ENCODE results near the gene GLOD5. TPM values are rescaled to one million over a fixed set of nuclear protein-coding genes. Genes with fewer than 3 reads are reported as not detected.

Gene GLOD5
- total RNA-seq, 1 donor from 2014 or later = not detected

DNA sequence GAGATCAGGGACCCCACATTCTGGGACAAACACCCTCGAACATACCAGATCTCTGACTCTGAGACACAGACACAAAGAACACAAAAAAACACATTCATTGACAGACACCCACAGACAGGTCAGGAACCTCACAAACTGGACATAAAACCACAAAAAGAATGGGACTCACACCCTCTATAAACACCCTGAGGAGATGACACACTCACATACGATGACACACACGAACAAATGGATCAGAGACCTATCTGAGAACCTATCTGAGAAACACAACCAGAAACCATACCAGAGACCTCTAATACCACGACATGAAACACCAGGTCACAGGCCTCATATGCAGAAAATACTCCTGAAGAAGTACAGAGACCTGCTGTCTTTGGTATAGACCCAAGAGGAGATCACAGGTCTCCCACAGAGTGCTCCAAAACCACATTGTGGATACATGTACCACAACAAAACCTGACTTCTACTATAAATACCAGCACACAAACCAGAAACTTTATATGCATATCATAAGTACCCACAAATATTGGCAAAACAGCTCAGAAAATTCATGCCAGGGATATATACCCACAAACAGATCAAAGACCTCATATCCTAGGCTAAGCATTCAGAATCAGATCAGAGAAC is 45.6 kb upstream of the GLOD5 start:
- H3K9me3 Mint-ChIP-seq (ENCODE audit: unreplicated experiment) = no peaks in the 10 kb centered on the region
- H3K4me3 Mint-ChIP-seq (ENCODE audit: unreplicated experiment) = no peak overlapping the region
- no peak for TF ChIP-seq CTCF (IDR thresholded peaks at IDR 0.05; ENCODE audit: unreplicated experiment)
- H3K4me1 Mint-ChIP-seq (ENCODE audit: unreplicated experiment) = no peaks in the 10 kb centered on the region
- no peaks in the 10 kb centered on the region for H3K36me3 Mint-ChIP-seq (ENCODE audit: low read depth, unreplicated experiment)
- no peak for DNase-seq (ENCODE audit: low spot score)
- no peak overlapping the region for H3K27ac Mint-ChIP-seq (ENCODE audit: unreplicated experiment)
- no peaks in the 10 kb centered on the region for H3K27me3 Mint-ChIP-seq (ENCODE audit: unreplicated experiment)

- TF ChIP-seq CTCF (IDR thresholded peaks at IDR 0.05; ENCODE audit: unreplicated experiment) = no peak
- H3K27ac Mint-ChIP-seq (ENCODE audit: unreplicated experiment) = no peak overlapping the region
- no peaks in the 10 kb centered on the region for H3K27me3 Mint-ChIP-seq (ENCODE audit: unreplicated experiment)
- H3K4me1 Mint-ChIP-seq (ENCODE audit: unreplicated experiment) = no peaks in the 10 kb centered on the region
- no peak for DNase-seq (ENCODE audit: low spot score)
- H3K9me3 Mint-ChIP-seq (ENCODE audit: unreplicated experiment) = no peaks in the 10 kb centered on the region
- no peaks in the 10 kb centered on the region for H3K36me3 Mint-ChIP-seq (ENCODE audit: low read depth, unreplicated experiment)
- H3K4me3 Mint-ChIP-seq (ENCODE audit: unreplicated experiment) = no peak overlapping the region
Measured at GRCh38 chrX:48719958-48720357, 41.6 kb upstream of the GLOD5 start.

DNA sequence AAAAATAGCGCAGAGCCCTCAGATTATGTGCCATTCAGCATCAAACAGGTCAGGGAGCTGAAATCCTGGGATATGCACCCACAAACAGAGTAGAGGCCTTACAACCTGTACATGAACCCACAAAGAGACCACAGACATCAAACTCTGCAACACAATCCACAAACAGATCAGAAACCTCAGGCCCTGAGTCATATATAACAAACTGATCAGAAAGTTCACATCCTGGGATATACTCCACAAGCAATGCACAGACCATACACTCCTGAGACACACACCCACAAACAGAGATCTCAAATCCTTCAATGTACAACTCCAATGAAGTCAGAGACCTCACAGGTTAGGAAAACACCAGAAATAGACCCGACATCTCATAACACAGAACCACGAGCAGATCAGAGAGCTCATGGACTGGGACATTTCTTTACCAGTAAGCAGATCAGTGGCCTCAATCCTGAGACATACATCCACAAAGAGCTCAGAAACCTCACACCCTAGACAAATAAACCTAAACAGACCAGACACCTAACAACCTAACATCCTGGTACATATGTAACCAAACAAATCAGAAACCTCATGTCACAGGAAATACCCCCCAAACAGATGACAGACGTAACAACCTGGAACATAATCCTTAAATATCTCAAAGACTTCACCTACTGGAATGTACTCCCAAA is 40.8 kb upstream of the GLOD5 start:
- Mint-ChIP-seq H3K36me3 (ENCODE audit: low read depth, unreplicated experiment) (no peaks in the 10 kb centered on the region), H3K9me3 (ENCODE audit: unreplicated experiment) (no peaks in the 10 kb centered on the region), H3K4me1 (ENCODE audit: unreplicated experiment) (no peaks in the 10 kb centered on the region), H3K4me3 (ENCODE audit: unreplicated experiment) (no peak overlapping the region), H3K27me3 (ENCODE audit: unreplicated experiment) (no peaks in the 10 kb centered on the region), H3K27ac (ENCODE audit: unreplicated experiment) (no peak overlapping the region)
- no peak for DNase-seq (ENCODE audit: low spot score)
- TF ChIP-seq CTCF (IDR thresholded peaks at IDR 0.05; ENCODE audit: unreplicated experiment) = no peak

- no peaks in the 10 kb centered on the region for H3K36me3 Mint-ChIP-seq (ENCODE audit: low read depth, unreplicated experiment)
- no peak for TF ChIP-seq CTCF (IDR thresholded peaks at IDR 0.05; ENCODE audit: unreplicated experiment)
- H3K27ac Mint-ChIP-seq (ENCODE audit: unreplicated experiment) = no peak overlapping the region
- no peaks in the 10 kb centered on the region for H3K9me3 Mint-ChIP-seq (ENCODE audit: unreplicated experiment)
- no peaks in the 10 kb centered on the region for H3K4me1 Mint-ChIP-seq (ENCODE audit: unreplicated experiment)
- no peak overlapping the region for H3K4me3 Mint-ChIP-seq (ENCODE audit: unreplicated experiment)
- H3K27me3 Mint-ChIP-seq (ENCODE audit: unreplicated experiment) = no peaks in the 10 kb centered on the region
- DNase-seq (ENCODE audit: low spot score) = no peak
Measured at GRCh38 chrX:48721916-48722315, 39.6 kb upstream of the GLOD5 start.

GRCh38 chrX:48726596-48726995 is 35.0 kb upstream of the GLOD5 start:
- no peaks in the 10 kb centered on the region for H3K36me3 Mint-ChIP-seq (ENCODE audit: low read depth, unreplicated experiment)
- no peak for DNase-seq (ENCODE audit: low spot score)
- no peak overlapping the region for H3K27ac Mint-ChIP-seq (ENCODE audit: unreplicated experiment)
- H3K9me3 Mint-ChIP-seq (ENCODE audit: unreplicated experiment) = no peaks in the 10 kb centered on the region
- TF ChIP-seq CTCF (IDR thresholded peaks at IDR 0.05; ENCODE audit: unreplicated experiment) = no peak
- H3K4me3 Mint-ChIP-seq (ENCODE audit: unreplicated experiment) = no peak overlapping the region
- peaks cover 2% of the 10 kb centered on the region for H3K27me3 Mint-ChIP-seq (ENCODE audit: unreplicated experiment)
- H3K4me1 Mint-ChIP-seq (ENCODE audit: unreplicated experiment) = no peaks in the 10 kb centered on the region

Measured in endothelial cell (in vitro differentiated cells).